SU-DHL-6 (cell line): Measurements from ENCODE around the gene NUP88.

Source experiments
- EZH2phosphoT487 ChIP-seq: fragments of 200-600 bp; sonication (generic), shearing (Covaris generic); conservative IDR thresholded peaks from 2 replicates; pipeline ENCODE4 v1.6.1; 2018; ENCODE audit warnings: mild to moderate bottlenecking, antibody characterized with exemption, low read length, moderate library complexity, mixed read lengths
- TF ChIP-seq, protein P1 (sequence below): fragments of 200-600 bp; sonication (generic); IDR thresholded peaks from one replicate; pipeline ENCODE4 v1.5.1; 2017; ENCODE audit warnings: antibody characterized with exemption, mild to moderate bottlenecking, low read length, moderate library complexity; ENCODE audit not compliant: insufficient read depth, poor library complexity, severe bottlenecking

DNA sequence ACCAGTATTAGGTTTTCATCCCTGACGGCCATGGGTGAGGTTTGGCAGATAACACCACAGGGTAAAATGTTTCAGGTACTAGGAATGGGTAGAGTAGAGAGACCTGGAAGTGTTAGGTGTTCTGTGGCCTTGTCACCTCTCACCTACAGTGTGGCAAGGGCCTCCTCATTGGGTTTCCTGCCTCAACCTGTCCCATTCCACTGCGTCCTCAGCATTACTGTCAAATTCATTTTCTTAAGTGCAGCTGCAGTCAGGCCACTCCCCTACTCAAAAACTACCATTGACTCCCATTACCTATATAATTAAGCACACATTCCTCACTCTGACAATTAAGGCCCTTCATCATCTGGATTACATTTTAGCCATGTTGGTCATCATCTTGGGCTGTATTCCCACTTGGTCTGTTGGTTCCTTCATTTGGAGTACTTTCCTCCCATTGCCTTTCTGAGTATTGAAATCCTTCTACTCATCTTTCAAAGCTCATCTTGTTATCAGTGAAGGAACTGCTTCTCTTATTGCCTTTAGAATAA, 64.5 kb downstream of the NUP88 start:
- TF ChIP-seq, protein P1, sequence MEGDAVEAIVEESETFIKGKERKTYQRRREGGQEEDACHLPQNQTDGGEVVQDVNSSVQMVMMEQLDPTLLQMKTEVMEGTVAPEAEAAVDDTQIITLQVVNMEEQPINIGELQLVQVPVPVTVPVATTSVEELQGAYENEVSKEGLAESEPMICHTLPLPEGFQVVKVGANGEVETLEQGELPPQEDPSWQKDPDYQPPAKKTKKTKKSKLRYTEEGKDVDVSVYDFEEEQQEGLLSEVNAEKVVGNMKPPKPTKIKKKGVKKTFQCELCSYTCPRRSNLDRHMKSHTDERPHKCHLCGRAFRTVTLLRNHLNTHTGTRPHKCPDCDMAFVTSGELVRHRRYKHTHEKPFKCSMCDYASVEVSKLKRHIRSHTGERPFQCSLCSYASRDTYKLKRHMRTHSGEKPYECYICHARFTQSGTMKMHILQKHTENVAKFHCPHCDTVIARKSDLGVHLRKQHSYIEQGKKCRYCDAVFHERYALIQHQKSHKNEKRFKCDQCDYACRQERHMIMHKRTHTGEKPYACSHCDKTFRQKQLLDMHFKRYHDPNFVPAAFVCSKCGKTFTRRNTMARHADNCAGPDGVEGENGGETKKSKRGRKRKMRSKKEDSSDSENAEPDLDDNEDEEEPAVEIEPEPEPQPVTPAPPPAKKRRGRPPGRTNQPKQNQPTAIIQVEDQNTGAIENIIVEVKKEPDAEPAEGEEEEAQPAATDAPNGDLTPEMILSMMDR: no peak
- TF ChIP-seq EZH2phosphoT487: no peak
